Measurements from ENCODE around the gene SLC24A3. TPM values are rescaled to one million over a fixed set of nuclear protein-coding genes. Genes with fewer than 3 reads are reported as not detected.

Gene SLC24A3
- polyA plus RNA-seq, 1 donor: 9.9 TPM

- DNase-seq: no peak
- no peak overlapping the region for H3K27ac ChIP-seq (ENCODE audit: low read length)
- H3K4me3 ChIP-seq (ENCODE audit: low read length): no peak overlapping the region
- H3K36me3 ChIP-seq (ENCODE audit: control insufficient read depth, insufficient read depth, low read length): no peaks in the 10 kb centered on the region
- H3K9me3 ChIP-seq (ENCODE audit: control insufficient read depth, low read depth, low read length): no peaks in the 10 kb centered on the region
- no CpG with 5 or more reads among the region's 7 CpGs for WGBS (ENCODE audit: insufficient coverage, low lambda C conversion rate)
- no peaks in the 10 kb centered on the region for H3K4me1 ChIP-seq (ENCODE audit: control insufficient read depth, insufficient read depth, low read length)
- H3K27me3 ChIP-seq (ENCODE audit: control insufficient read depth, insufficient read depth, low read length): no peaks in the 10 kb centered on the region
These were observed 555.9 kb downstream of the SLC24A3 start for GRCh38 chr20:19768325-19768842.

DNA sequence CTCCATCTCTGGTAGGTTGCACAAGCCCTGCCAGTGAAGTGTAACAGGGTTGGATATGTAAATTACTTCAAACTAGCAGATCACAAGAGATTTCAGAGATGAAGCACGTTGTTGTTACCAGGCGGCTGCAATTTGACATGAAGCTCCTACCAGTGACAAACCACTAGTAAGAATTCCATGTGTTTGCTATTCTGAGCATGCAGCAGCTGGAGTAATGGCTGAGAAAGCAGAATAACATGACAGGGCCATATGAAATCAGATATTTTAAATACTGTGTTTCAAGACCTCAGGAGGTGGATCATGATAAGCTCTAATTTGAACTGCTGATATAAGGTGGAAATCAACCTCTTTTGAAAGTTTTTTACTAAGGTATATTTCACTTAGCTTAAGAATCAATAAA, 557.1 kb downstream of the SLC24A3 start:
- no peak overlapping the region for H3K27ac ChIP-seq (ENCODE audit: low read length)

DNA sequence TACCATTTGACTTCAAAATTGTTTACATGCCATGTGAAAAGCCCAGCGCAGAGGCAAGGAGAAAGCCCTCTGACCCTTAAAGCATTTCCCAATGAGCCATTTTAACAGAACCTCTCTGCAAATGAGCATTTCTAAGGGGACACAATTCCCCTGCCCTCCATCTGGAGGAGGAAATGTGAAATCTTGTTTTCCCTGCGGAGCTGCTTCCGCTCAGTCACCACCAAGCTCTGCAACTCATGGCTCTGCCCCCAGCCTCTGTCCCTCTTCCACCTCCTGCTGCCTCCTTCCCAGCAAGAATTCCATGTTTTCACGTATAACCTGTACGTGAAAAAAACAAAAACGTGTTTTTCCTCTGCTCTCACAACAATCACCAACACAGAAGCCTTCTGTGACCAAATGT, 557.9 kb downstream of the SLC24A3 start:
- H3K27ac ChIP-seq (ENCODE audit: low read length): no peak overlapping the region
- H3K36me3 ChIP-seq (ENCODE audit: control insufficient read depth, insufficient read depth, low read length): no peaks in the 10 kb centered on the region
- no CpG with 5 or more reads among the region's 6 CpGs for WGBS (ENCODE audit: insufficient coverage, low lambda C conversion rate)
- DNase-seq: no peak
- no peaks in the 10 kb centered on the region for H3K9me3 ChIP-seq (ENCODE audit: control insufficient read depth, low read depth, low read length)
- H3K4me3 ChIP-seq (ENCODE audit: low read length): no peak overlapping the region
- H3K4me1 ChIP-seq (ENCODE audit: control insufficient read depth, insufficient read depth, low read length): peaks cover 8% of the 10 kb centered on the region
- H3K27me3 ChIP-seq (ENCODE audit: control insufficient read depth, insufficient read depth, low read length): no peaks in the 10 kb centered on the region

More for the DNA sequence above, 557.1 kb downstream of the SLC24A3 start:
- no peaks in the 10 kb centered on the region for H3K36me3 ChIP-seq (ENCODE audit: control insufficient read depth, insufficient read depth, low read length)
- H3K9me3 ChIP-seq (ENCODE audit: control insufficient read depth, low read depth, low read length): no peaks in the 10 kb centered on the region
- H3K27me3 ChIP-seq (ENCODE audit: control insufficient read depth, insufficient read depth, low read length): no peaks in the 10 kb centered on the region
- WGBS (ENCODE audit: insufficient coverage, low lambda C conversion rate): no CpG with 5 or more reads among the region's 2 CpGs
- H3K4me1 ChIP-seq (ENCODE audit: control insufficient read depth, insufficient read depth, low read length): no peaks in the 10 kb centered on the region
- DNase-seq: no peak
- H3K4me3 ChIP-seq (ENCODE audit: low read length): no peak overlapping the region

DNA sequence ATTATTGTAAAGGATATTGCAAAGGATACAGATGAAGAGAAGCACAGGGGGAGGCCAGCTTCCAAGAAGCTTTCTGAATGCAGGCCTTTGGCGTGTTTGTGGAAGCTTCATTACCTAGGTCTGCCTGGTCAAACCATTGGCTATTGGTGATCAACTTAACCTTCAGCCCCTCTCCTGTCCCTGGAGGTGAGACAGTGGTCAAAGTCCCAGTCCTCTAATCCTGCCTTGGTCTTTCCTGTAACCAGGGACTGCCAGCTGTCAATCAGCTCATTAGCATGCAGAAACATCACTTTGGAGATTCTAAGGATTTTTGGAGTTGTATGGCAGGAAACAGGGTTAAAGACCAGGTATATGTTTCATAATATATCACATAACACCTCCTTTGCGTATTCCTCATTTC, 558.6 kb downstream of the SLC24A3 start:
- no peak for DNase-seq
- Histone ChIP-seq H3K27me3 (ENCODE audit: control insufficient read depth, insufficient read depth, low read length) (no peaks in the 10 kb centered on the region), H3K4me1 (ENCODE audit: control insufficient read depth, insufficient read depth, low read length) (peaks cover 15% of the 10 kb centered on the region), H3K4me3 (ENCODE audit: low read length) (no peak overlapping the region), H3K36me3 (ENCODE audit: control insufficient read depth, insufficient read depth, low read length) (no peaks in the 10 kb centered on the region), H3K27ac (ENCODE audit: low read length) (no peak overlapping the region), H3K9me3 (ENCODE audit: control insufficient read depth, low read depth, low read length) (no peaks in the 10 kb centered on the region)
- WGBS (ENCODE audit: insufficient coverage, low lambda C conversion rate): 100% methylated on average over 1 of the region's 2 CpGs
